A549 treated with RU486 at 1 μM for 4 hours (cell line): ENCODE measurements around the gene FNDC3A. TPM values are rescaled to one million over a fixed set of nuclear protein-coding genes. Genes with fewer than 3 reads are reported as not detected.

Experiments
- total RNA-seq: library from RNA; stranded (reverse); fragments of 200-300 nt; extraction: Qiagen RNA extraction; gene quantifications from 5 replicates; pipeline ENCODE4 v1.2.3, GENCODE V29; 2022; ENCODE audit warnings: low read depth

Gene FNDC3A
- total RNA-seq = 8.9 to 21.8 TPM (median 20.2 TPM) in 5 replicates

DNA sequence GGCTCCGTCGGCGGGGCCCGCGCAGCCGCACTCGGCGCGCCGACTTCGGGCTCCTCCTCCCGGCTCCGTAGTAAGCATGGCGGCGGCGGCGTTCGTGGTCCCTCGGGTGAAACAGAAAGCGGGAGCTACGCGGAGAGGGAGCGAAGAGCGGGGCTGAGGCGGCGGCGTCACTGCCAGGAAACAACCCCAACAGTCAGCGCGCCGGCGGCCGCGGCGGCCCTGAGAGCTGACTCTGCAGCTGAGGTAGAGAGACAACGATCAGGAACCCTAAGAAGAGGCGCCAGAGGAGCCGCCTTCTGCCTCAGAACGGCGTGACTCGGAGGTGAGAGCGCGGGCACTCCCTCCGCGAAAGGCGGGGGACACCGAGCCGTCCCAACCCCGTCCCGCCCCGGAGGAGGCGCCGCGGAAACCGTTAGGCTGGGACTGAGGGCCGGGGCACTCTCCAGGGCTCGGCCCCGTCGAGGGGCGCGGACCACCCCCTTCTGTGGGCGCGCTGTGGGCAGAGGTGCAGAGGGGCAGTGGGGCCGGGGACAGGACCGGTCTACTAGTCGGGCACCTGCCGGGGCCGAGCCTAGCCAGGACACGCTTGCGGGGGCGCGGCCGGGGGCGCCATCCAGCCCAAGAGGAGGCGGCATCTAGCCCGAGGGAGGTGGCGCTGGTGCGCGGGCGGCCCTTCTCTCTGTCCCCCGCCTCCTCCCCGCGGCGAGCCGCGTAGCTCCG, at the start of gene FNDC3A:
FNDC3A (plus strand) TSS at position 57 of the 720 bp plus-strand sequence. CDS start 30,279 bp downstream, outside the sequence.

DNA sequence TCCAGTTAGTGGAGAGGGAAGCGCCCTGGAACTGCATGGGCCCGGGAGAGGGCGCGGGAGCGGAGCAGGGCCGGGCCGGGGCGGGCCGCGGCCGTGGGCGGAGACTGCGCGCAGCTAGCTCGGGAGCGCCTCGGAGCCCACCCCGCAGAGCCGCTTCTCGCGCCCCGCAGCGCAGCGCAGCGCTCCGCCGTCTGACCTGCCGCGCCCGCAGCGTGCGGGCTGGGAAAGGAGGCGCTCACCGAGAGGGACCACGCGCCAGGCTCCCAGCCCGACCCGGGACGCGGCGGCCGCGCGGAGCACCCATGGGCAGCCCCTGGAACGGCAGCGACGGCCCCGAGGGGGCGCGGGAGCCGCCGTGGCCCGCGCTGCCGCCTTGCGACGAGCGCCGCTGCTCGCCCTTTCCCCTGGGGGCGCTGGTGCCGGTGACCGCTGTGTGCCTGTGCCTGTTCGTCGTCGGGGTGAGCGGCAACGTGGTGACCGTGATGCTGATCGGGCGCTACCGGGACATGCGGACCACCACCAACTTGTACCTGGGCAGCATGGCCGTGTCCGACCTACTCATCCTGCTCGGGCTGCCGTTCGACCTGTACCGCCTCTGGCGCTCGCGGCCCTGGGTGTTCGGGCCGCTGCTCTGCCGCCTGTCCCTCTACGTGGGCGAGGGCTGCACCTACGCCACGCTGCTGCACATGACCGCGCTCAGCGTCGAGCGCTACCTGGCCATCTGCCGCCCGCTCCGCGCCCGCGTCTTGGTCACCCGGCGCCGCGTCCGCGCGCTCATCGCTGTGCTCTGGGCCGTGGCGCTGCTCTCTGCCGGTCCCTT, 244.5 kb downstream of the FNDC3A start, which contains the start of gene MLNR:
MLNR (plus strand) TSS at position 303 of the 820 bp plus-strand sequence; CDS start at position 303, 0 bp downstream.

GRCh38 chr13:49247643-49248621, 272.2 kb downstream of the FNDC3A start, which contains the start of gene CDADC1:
Gene CDADC1, plus strand, starts transcription at chr13:49247925. Its CDS starts 113 bp downstream, at chr13:49248038.

Other genes with a start within 250 kb of the FNDC3A start
- gene MLNR, start 244.4 kb downstream of the FNDC3A start, total RNA-seq = 0.41 to 0.57 TPM (median 0.45 TPM) in 5 replicates